ENCODE measurements around the gene ADAMTS2. TPM values are rescaled to one million over a fixed set of nuclear protein-coding genes. Genes with fewer than 3 reads are reported as not detected.

Gene ADAMTS2
- total RNA-seq: not detected

- H3K27ac Mint-ChIP-seq: no peak within 1 kb of the TSS
- peaks cover 5% of the 10 kb centered on the region for H3K4me1 Mint-ChIP-seq (ENCODE audit: low read depth)
- peaks cover 50% of the 10 kb centered on the region for H3K27me3 Mint-ChIP-seq (ENCODE audit: low read depth)
- CTCF ChIA-PET: no interaction called here
- ATAC-seq (peak; percentile 50), DNase-seq (peak; percentile 22)
- peak within 1 kb of the TSS; percentile 42 for H3K4me3 Mint-ChIP-seq
- no peaks in the 10 kb centered on the region for H3K9me3 Mint-ChIP-seq (ENCODE audit: insufficient read depth)
- H3K36me3 Mint-ChIP-seq (ENCODE audit: low read depth): peaks cover 2% of the 10 kb centered on the region
- POLR2A ChIA-PET: no interaction called here
Measured at GRCh38 chr5:179345433-179346321, at the start of gene ADAMTS2. TSS of gene ADAMTS2 (minus strand) at chr5:179345461. CDS start at chr5:179345328, 133 bp downstream.

- Mint-ChIP-seq H3K27me3 (ENCODE audit: low read depth) (peaks cover 3% of the 10 kb centered on the region), H3K27ac (no peak overlapping the region), H3K4me1 (ENCODE audit: low read depth) (no peaks in the 10 kb centered on the region), H3K36me3 (ENCODE audit: low read depth) (no peaks in the 10 kb centered on the region), H3K9me3 (ENCODE audit: insufficient read depth) (peaks cover 13% of the 10 kb centered on the region), H3K4me3 (no peak overlapping the region)
- CTCF ChIA-PET: no interaction called here
- ATAC-seq (no peak), DNase-seq (no peak)
- POLR2A ChIA-PET: no interaction called here
Measured at GRCh38 chr5:179393078-179393477, 47.8 kb upstream of the ADAMTS2 start.

- Mint-ChIP-seq H3K27ac (no peak overlapping the region), H3K36me3 (ENCODE audit: low read depth) (no peaks in the 10 kb centered on the region), H3K4me1 (ENCODE audit: low read depth) (no peaks in the 10 kb centered on the region), H3K4me3 (no peak overlapping the region), H3K9me3 (ENCODE audit: insufficient read depth) (peaks cover 5% of the 10 kb centered on the region), H3K27me3 (ENCODE audit: low read depth) (peaks cover 3% of the 10 kb centered on the region)
- ChIA-PET POLR2A (no interaction called here), CTCF (no interaction called here)
- ATAC-seq: no peak
- no peak for DNase-seq
Measured at GRCh38 chr5:179387151-179388110, 42.2 kb upstream of the ADAMTS2 start.

GRCh38 chr5:179385914-179386313 is 40.7 kb upstream of the ADAMTS2 start:
- H3K27me3 Mint-ChIP-seq (ENCODE audit: low read depth): peaks cover 3% of the 10 kb centered on the region
- no peak overlapping the region for H3K27ac Mint-ChIP-seq
- ATAC-seq (no peak), DNase-seq (no peak)
- no peaks in the 10 kb centered on the region for H3K36me3 Mint-ChIP-seq (ENCODE audit: low read depth)
- H3K9me3 Mint-ChIP-seq (ENCODE audit: insufficient read depth): no peaks in the 10 kb centered on the region
- no peak overlapping the region for H3K4me3 Mint-ChIP-seq
- H3K4me1 Mint-ChIP-seq (ENCODE audit: low read depth): no peaks in the 10 kb centered on the region
- ChIA-PET CTCF (no interaction called here), POLR2A (no interaction called here)

- Mint-ChIP-seq H3K4me1 (ENCODE audit: low read depth) (no peaks in the 10 kb centered on the region), H3K27ac (no peak overlapping the region), H3K36me3 (ENCODE audit: low read depth) (no peaks in the 10 kb centered on the region), H3K4me3 (no peak overlapping the region), H3K9me3 (ENCODE audit: insufficient read depth) (no peaks in the 10 kb centered on the region), H3K27me3 (ENCODE audit: low read depth) (no peaks in the 10 kb centered on the region)
- ChIA-PET CTCF (no interaction called here), POLR2A (no interaction called here)
- ATAC-seq (no peak), DNase-seq (no peak)
Measured at GRCh38 chr5:179382486-179382885, 37.2 kb upstream of the ADAMTS2 start.

GRCh38 chr5:179381691-179382090 is 36.4 kb upstream of the ADAMTS2 start:
- no peaks in the 10 kb centered on the region for H3K36me3 Mint-ChIP-seq (ENCODE audit: low read depth)
- no peaks in the 10 kb centered on the region for H3K4me1 Mint-ChIP-seq (ENCODE audit: low read depth)
- DNase-seq: no peak
- H3K9me3 Mint-ChIP-seq (ENCODE audit: insufficient read depth): no peaks in the 10 kb centered on the region
- ATAC-seq: no peak
- CTCF ChIA-PET: no interaction called here
- no peak overlapping the region for H3K27ac Mint-ChIP-seq
- no peak overlapping the region for H3K4me3 Mint-ChIP-seq
- POLR2A ChIA-PET: no interaction called here
- no peaks in the 10 kb centered on the region for H3K27me3 Mint-ChIP-seq (ENCODE audit: low read depth)

GRCh38 chr5:179380211-179381035 is 35.2 kb upstream of the ADAMTS2 start:
- POLR2A ChIA-PET: no interaction called here
- no peaks in the 10 kb centered on the region for H3K36me3 Mint-ChIP-seq (ENCODE audit: low read depth)
- CTCF ChIA-PET: no interaction called here
- DNase-seq (no peak), ATAC-seq (no peak)
- no peaks in the 10 kb centered on the region for H3K9me3 Mint-ChIP-seq (ENCODE audit: insufficient read depth)
- no peak overlapping the region for H3K27ac Mint-ChIP-seq
- H3K27me3 Mint-ChIP-seq (ENCODE audit: low read depth): no peaks in the 10 kb centered on the region
- H3K4me3 Mint-ChIP-seq: no peak overlapping the region
- H3K4me1 Mint-ChIP-seq (ENCODE audit: low read depth): no peaks in the 10 kb centered on the region

GRCh38 chr5:179379321-179379890 is 34.1 kb upstream of the ADAMTS2 start:
- Mint-ChIP-seq H3K36me3 (ENCODE audit: low read depth) (no peaks in the 10 kb centered on the region), H3K27me3 (ENCODE audit: low read depth) (no peaks in the 10 kb centered on the region), H3K27ac (no peak overlapping the region), H3K9me3 (ENCODE audit: insufficient read depth) (no peaks in the 10 kb centered on the region), H3K4me1 (ENCODE audit: low read depth) (no peaks in the 10 kb centered on the region), H3K4me3 (no peak overlapping the region)
- ATAC-seq: no peak
- POLR2A ChIA-PET: no interaction called here
- CTCF ChIA-PET: no interaction called here
- no peak for DNase-seq

- CTCF ChIA-PET: no interaction called here
- H3K36me3 Mint-ChIP-seq (ENCODE audit: low read depth): no peaks in the 10 kb centered on the region
- no peaks in the 10 kb centered on the region for H3K27me3 Mint-ChIP-seq (ENCODE audit: low read depth)
- no peaks in the 10 kb centered on the region for H3K4me1 Mint-ChIP-seq (ENCODE audit: low read depth)
- H3K4me3 Mint-ChIP-seq: no peak overlapping the region
- DNase-seq (no peak), ATAC-seq (no peak)
- no peak overlapping the region for H3K27ac Mint-ChIP-seq
- no peaks in the 10 kb centered on the region for H3K9me3 Mint-ChIP-seq (ENCODE audit: insufficient read depth)
- POLR2A ChIA-PET: no interaction called here
Measured at GRCh38 chr5:179378441-179379271, 33.4 kb upstream of the ADAMTS2 start.

- no peaks in the 10 kb centered on the region for H3K36me3 Mint-ChIP-seq (ENCODE audit: low read depth)
- ChIA-PET POLR2A (no interaction called here), CTCF (no interaction called here)
Measured at GRCh38 chr5:179378116-179378440, 32.8 kb upstream of the ADAMTS2 start.

More at GRCh38 chr5:179378116-179378440, 32.8 kb upstream of the ADAMTS2 start:
- no peak for DNase-seq
- Mint-ChIP-seq H3K9me3 (ENCODE audit: insufficient read depth) (no peaks in the 10 kb centered on the region), H3K27ac (no peak overlapping the region), H3K4me1 (ENCODE audit: low read depth) (no peaks in the 10 kb centered on the region), H3K4me3 (no peak overlapping the region), H3K27me3 (ENCODE audit: low read depth) (no peaks in the 10 kb centered on the region)
- ATAC-seq: no peak

All from activated CD8-positive, alpha-beta T cell treated with anti-CD3 and anti-CD28 coated beads, Interleukin-2, amount 10 ng/mL, durations not matched to agents 7 days and 5 days (primary cell).